Embryonic facial prominence (tissue), 1 donor: ENCODE results near the gene STK17A.

Experiments used
- DNase-seq: peaks from one replicate; pipeline ENCODE4 v3.0.0-alpha.2; 2016; ENCODE audit errors: extremely low spot score

The STK17A gene

GRCh38 chr7:43634384-43634783 is 51.5 kb downstream of the STK17A start:
- no peak for DNase-seq

DNA sequence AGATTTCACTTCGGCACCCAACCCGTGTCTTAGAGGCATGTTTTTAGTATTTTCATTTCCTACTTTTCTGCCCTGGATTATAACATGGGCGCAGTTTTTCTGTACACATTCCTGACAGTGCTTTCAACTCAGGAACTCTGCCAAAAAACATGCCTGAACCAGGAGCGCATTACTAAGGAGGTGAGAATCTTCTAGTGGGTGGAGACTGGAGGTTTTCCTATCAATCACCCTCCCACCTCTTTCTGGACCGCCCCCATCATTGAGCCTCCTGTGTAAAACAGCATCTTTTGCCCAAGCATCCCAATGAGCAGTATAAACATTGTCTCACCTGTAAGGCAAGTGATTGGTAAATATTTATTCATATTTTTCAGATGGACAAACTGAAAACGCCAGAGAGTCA is 53.2 kb downstream of the STK17A start:
- no peak for DNase-seq

DNA sequence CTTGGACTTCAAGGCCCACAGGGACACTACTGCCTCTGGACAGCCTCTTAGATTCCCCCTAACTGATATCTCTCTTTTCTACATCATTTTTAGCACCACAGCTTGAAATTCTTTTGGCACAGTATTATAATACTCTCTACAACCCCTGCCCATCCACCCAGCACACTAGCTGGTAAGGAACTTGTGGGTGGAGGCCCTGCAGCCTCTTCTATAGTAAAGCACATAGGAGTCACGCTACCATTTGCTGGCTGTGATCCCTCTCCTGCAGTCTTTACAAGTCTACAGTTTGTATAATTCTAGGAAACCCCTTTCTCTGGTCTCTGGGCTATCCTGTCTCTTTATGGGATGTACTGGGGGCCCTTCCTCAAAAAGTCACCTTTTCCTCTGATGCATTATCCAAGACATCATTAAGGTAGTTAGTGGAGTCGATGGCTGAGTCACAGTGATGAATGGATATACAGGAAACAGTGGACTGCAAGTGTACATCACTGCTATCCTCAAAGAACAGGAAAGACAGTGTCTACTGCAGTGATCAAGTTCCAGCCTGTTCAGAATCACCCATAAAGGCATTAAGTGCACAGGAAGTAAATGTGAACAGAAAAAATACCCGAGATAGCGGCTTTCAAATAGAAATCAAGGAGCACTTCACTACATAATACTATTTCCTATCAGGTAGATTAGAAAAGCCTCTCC is 54.4 kb downstream of the STK17A start:
- no peak for DNase-seq

DNA sequence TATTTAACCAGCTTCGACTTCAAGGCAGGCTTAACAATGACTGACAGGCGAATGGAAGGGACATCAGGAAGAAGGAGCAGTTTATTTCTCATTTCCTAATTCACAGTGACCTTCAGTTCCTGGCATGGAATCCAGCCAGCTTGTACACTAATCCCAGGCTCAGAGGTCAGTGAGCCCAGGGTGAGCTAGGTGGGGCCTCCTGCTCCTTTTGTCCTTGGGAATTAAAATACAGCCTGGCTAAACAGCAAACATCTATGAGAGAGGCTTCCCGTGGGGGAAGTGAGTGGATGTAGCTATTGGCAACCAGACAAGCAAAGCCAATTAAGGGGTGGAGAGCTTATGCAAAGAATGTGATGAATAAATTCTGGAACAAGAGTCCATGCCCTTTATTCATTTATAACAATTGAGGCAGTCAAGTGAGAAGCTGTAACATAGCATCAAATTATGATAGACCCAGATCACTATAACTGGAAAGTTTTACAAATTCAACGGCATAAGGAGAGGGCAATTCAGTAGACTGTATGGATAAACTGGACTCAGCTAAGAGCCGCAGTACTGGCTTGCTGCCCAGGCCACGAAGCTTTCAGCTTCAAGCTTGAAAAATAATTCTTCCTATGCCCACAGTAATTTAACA is 57.1 kb downstream of the STK17A start:
- DNase-seq, result no peak

DNA sequence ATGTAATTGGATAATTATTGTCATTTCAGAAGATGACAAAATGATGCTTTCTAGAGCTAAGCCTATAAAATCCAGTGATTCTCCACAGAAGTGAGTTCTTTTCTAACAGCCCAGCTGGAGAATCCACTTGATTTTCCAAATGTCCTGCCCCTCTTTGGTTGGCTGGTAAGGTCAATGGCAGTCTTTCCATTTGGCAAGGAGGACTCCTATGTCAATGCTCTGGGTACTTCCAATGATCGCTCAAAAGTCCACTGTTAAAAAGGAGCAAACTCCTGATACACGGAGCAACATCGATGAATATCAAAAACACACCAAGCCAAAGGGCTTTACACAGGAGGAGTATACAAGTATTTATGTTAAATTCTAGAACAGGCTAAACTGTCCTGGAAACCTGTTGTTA is 57.8 kb downstream of the STK17A start:
- no peak for DNase-seq

GRCh38 chr7:43642897-43643630 is 60.2 kb downstream of the STK17A start:
- DNase-seq, result no peak

- no peak for DNase-seq
Observed at GRCh38 chr7:43643846-43644245, 60.9 kb downstream of the STK17A start.

GRCh38 chr7:43645699-43646226 is 62.9 kb downstream of the STK17A start:
- DNase-seq, result no peak

GRCh38 chr7:43646603-43647338 is 63.9 kb downstream of the STK17A start:
- DNase-seq, result no peak

DNA sequence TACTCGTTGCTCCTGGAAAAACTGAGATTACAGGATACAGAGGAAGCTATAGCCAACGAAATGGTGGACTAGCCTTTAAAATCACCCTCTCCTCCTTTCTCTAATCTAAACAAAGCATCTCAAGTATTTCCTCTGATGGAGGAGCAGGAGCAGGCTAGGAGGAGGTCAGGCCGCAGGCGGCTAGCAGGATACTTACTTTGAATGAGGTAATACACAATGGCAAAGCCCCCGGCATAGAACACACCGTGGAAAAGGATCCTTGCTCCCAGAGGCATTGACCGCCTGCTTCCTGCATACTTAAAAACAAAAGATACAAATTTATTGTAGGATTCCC is 64.4 kb downstream of the STK17A start:
- DNase-seq, result no peak

DNA sequence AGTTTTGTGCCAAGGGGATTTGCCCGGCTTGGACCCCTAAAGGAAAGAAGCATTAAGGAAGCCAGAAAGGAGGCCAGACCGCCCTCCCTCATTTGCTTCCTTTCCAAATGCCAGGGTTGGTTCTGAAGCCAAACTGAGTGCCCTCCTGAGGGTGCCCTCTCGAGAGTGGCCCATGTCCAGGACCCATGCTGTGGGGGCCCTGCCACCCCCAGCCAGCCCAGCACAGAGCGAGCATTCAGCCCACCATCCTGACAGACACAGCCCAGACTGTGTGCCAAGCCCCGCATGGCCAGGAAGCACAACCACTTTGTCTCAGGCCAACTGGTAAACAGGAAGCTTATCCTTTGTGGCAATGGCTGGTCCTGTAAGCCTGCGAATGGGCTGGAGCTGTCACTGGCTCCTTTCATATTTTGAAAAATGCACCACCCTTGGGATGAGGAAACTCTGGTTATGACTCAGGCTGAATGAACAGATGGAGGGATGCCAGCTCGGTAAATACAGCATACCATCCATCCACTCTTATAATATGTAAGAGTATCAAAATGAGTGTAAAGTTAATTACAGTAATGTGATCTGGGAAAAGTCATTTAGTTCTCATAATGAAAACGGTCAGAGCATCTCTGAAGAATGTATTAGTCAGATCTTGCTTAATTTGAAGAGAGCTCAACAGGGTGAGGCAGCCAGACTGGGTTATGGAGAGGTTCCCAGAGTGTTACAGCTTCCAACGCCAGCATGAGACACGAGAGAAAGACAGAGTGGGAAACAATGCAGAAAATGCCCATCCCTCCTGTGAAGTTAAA is 65.0 kb downstream of the STK17A start:
- no peak for DNase-seq

DNA sequence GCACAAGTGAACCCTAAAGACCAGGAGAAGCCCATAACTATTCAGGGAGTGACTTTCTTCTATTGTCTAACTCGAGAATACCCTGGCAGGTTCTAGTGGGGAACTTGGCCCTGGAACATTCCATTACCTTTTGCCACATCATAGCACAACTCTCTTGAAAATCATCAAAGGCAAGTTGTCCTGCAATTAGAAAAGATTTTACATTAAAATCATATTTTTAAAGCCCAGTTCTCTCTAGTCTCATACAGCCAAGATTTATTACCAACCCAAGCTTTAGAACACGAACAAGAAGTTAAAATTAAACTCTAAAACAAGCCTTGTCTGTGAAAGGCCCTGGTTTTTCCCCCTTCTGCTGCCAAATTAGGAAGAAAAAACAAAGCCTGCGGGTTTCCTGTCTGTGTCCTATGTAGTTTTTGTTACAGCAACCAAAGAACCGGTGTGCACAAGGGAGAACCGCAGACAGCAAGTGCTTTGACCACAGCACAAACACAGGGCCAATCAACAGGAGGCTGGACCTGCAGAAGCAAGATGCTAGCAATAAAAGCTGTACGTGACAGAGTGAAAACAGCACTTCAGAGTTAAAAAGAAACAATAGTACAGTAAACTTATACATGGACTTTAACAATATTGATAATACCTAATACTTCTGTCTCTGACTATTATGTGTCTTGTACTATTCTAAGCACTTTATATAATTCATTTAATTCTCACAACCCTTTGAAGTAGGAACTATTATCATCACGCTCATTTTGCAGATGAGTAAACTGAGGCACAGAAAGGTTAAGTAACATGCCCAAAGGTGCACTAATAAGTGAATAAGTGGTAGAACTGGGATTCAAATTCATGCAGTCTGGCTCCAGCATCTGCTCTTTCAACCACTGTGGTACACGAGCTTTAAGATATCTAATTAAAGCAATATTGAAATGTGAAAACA is 65.8 kb downstream of the STK17A start:
- no peak for DNase-seq

GRCh38 chr7:43649755-43650274 is 66.9 kb downstream of the STK17A start:
- no peak for DNase-seq

DNA sequence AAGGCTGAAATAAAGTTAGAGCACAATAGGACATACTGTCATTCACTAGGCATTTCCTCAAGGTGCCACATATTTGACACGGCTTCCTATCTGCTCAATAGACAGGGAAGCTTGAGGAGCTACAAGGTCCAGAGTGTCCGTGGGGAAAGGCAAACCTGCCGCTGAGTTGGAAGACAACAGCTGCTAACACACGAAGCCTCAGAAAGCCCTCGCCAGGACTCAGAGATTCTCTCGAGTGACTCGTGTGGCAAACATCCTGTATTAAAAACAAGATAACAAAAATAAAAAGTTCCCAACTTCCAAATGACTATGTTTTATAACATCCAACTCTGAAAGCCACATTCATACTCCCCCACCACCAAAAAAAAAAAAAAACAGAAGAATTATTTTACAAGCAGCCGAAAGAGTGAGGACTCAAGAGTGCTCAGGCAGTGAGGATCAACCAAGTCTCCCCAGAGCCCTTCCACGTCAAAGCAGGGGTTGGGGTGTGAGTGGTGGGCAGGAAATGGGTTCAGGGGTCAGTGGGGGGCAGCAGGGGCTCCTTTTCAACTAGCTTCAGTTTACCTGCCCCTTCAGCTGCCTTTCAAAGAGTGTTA is 67.6 kb downstream of the STK17A start:
- DNase-seq, result no peak

- DNase-seq, result no peak
Observed at GRCh38 chr7:43652364-43652763, 69.5 kb downstream of the STK17A start.

DNA sequence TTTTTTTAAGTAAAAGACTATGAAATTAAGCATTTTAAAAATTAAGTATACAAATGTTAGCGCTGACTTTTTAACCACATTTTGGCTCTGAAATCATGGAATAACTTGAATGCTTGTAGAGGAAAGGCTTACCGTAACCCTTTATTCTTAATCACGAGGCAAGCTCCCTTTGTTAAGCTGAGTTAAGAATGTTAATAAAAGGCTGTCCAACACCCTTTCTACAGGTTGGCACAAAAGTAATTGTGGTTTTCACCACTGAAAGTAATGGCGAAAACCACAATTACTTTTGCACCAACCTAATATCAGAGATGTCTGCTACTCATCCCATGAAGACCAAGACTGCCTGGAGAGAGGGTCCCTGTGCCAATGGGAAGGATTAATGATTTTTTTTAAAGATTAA is 70.6 kb downstream of the STK17A start:
- DNase-seq, result no peak

GRCh38 chr7:43653891-43654504 is 71.1 kb downstream of the STK17A start:
- DNase-seq, result no peak

DNA sequence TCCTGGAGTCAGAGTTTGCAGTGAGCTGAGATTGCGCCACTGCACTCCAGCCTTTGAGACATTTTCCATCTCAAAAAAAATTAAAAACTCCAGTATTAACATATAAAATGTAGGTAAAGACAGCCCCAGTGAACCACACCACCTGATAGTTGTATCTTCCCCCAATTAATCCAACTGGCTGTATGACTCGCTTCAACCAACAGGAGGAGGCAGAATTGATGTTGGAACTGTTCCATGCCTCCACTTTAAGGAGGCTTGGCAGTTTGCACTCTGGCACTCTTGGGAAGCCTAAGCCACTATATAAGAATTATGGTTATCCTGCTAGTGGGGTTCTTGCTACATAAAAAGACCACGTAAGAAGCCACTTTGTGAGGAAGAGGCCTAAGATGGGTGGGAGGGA is 72.7 kb downstream of the STK17A start:
- DNase-seq, result no peak

DNA sequence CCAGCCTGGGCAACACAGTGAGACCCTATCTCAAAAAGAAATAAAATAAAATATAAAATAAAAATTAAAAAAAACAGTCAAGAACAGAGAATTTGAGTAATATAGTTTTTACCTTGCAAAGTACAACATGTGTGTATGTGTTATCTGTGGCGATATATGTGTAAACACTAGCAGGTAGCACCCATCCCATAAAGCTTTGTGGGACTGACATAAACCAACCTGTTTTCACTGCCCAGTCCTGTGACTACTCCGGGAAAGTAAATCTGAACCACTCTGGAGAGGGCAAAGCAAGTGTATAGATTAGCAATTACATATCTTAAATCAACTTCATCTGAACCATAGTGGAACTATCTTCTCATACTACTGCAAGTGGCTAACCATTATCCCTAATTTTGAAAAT is 74.1 kb downstream of the STK17A start:
- no peak for DNase-seq
